Colonic mucosa (tissue), 4 donors: Measurements from ENCODE around the gene KIF26A. TPM values are rescaled to one million over a fixed set of nuclear protein-coding genes. Genes with fewer than 3 reads are reported as not detected.

ENCODE experiments used
- DNase-seq: peaks from one replicate; pipeline ENCODE4 v3.0.0-alpha.2; 2020
- H3K27ac ChIP-seq: fragments of 200-600 bp; one replicate; pipeline ENCODE4 v1.8.0; 2021
- H3K27me3 ChIP-seq: fragments of 200-600 bp; one replicate; pipeline ENCODE4 v1.8.0; 2021
- H3K36me3 ChIP-seq: fragments of 200-600 bp; one replicate; pipeline ENCODE4 v1.8.0; 2021
- H3K4me1 ChIP-seq: fragments of 200-600 bp; one replicate; pipeline ENCODE4 v1.8.0; 2021; ENCODE audit warnings: mild to moderate bottlenecking
- H3K4me3 ChIP-seq: fragments of 200-600 bp; one replicate; pipeline ENCODE4 v1.8.0; 2021
- H3K9ac ChIP-seq, 2 donors: one replicate each; pipeline ENCODE4 v1.7.0; 2013; ENCODE audit warnings: control low read depth in 2 of 2, low read depth in 2 of 2, low read length in 2 of 2
- H3K9me3 ChIP-seq: fragments of 200-600 bp; one replicate; pipeline ENCODE4 v1.8.0; 2021
- CTCF ChIP-seq: fragments of 200-600 bp; IDR thresholded peaks from one replicate; pipeline ENCODE4 v1.8.0; 2022; ENCODE audit warnings: antibody characterized with exemption, mild to moderate bottlenecking
- intact Hi-C: fragments of 100-400 bp; cut with DNase I; formaldehyde crosslinking; loops from one replicate; pipeline ENCODE4 v1.14.1; 2022
- total RNA-seq, 2 donors: library from RNA; stranded (reverse); fragmentation: NEBNext Ultra II Directional in 1 of 2; extraction: Animal tissue kit (Norgen Biotek cat#: 25700) in 1 of 2; gene quantifications; one replicate each; pipeline ENCODE4 v1.2.1, GENCODE V29; 2021
- donor health status: healthy.
- donor health status: DM: no; HTN: no; CAD: no.
- donor health status: DM: no; HTN: no; CAD: no.

KIF26A gene
- total RNA-seq, 2 donors from 2014 or later, result 6.6 to 20.0 TPM

- Histone ChIP-seq H3K9ac (no peak overlapping the region), H3K4me3 (no peak overlapping the region), H3K27ac (no peak overlapping the region), H3K27me3 (no peaks in the 10 kb centered on the region), H3K9me3 (no peaks in the 10 kb centered on the region), H3K36me3 (no peaks in the 10 kb centered on the region), H3K4me1 (no peaks in the 10 kb centered on the region)
- intact Hi-C loops, result no loop called here
- no peak for DNase-seq
- no peak for TF ChIP-seq CTCF
Observed at GRCh38 chr14:104213301-104214034, 75.1 kb downstream of the KIF26A start.

GRCh38 chr14:104214431-104215218 is 76.2 kb downstream of the KIF26A start:
- Histone ChIP-seq H3K4me3 (no peak overlapping the region), H3K9me3 (no peaks in the 10 kb centered on the region), H3K4me1 (no peaks in the 10 kb centered on the region), H3K9ac (no peak overlapping the region), H3K27me3 (no peaks in the 10 kb centered on the region), H3K27ac (no peak overlapping the region), H3K36me3 (no peaks in the 10 kb centered on the region)
- TF ChIP-seq CTCF, result no peak
- DNase-seq, result peak; percentile 71
- intact Hi-C loops, result no loop called here

- Histone ChIP-seq H3K9ac (no peak overlapping the region), H3K4me3 (no peak overlapping the region), H3K9me3 (no peaks in the 10 kb centered on the region), H3K27me3 (no peaks in the 10 kb centered on the region), H3K27ac (no peak overlapping the region), H3K4me1 (no peaks in the 10 kb centered on the region), H3K36me3 (no peaks in the 10 kb centered on the region)
- TF ChIP-seq CTCF, result no peak
- intact Hi-C loops, result no loop called here
- no peak for DNase-seq
Observed at GRCh38 chr14:104215706-104216334, 77.4 kb downstream of the KIF26A start.

- Histone ChIP-seq H3K36me3 (no peaks in the 10 kb centered on the region), H3K9me3 (no peaks in the 10 kb centered on the region), H3K4me1 (no peaks in the 10 kb centered on the region), H3K27ac (no peak overlapping the region), H3K4me3 (no peak overlapping the region), H3K9ac (no peak overlapping the region), H3K27me3 (no peaks in the 10 kb centered on the region)
- no peak for TF ChIP-seq CTCF
- intact Hi-C loops, result no loop called here
- DNase-seq, result no peak
Observed at GRCh38 chr14:104216457-104216856, 78.1 kb downstream of the KIF26A start.

- Histone ChIP-seq H3K4me1 (no peaks in the 10 kb centered on the region), H3K36me3 (no peaks in the 10 kb centered on the region), H3K27me3 (no peaks in the 10 kb centered on the region), H3K4me3 (no peak overlapping the region), H3K9me3 (no peaks in the 10 kb centered on the region), H3K9ac (no peak overlapping the region), H3K27ac (no peak overlapping the region)
- intact Hi-C loops, result no loop called here
- no peak for TF ChIP-seq CTCF
- DNase-seq, result no peak
Observed at GRCh38 chr14:104217486-104218360, 79.3 kb downstream of the KIF26A start.
